Uterus (tissue), 2 donors: ENCODE results near the gene AIFM2.

Experiments used
- CTCF ChIP-seq, 4 experiments: fragments of 200-600 bp in 2 of 4; fragments of 450-650 bp in 2 of 4; sonication (generic) in 2 of 4; IDR thresholded peaks; one replicate each; pipeline ENCODE4 v1.5.1; 2016 to 2019; ENCODE audit warnings: antibody characterized with exemption in 4 of 4, mild to moderate bottlenecking in 2 of 4, moderate library complexity in 1 of 4
- POLR2A ChIP-seq, 2 donors: fragments of 450-650 bp; IDR thresholded peaks; one replicate each; pipeline ENCODE4 v1.6.1; 2016; ENCODE audit warnings: antibody characterized with exemption in 2 of 2, mild to moderate bottlenecking in 1 of 2, moderate library complexity in 1 of 2

GRCh38 chr10:70074165-70074564 lies 58.5 kb downstream of the AIFM2 start:
- TF ChIP-seq CTCF (IDR thresholded peaks at IDR 0.05) (no peak), POLR2A (IDR thresholded peaks at IDR 0.05) (no peak)
